Ectodermal cell (in vitro differentiated cells): ENCODE measurements around the gene LIMS1.

ENCODE experiments used
- H3K27ac ChIP-seq: 2 replicates; pipeline ENCODE4 v1.7.0; 2013; ENCODE audit warnings: mild to moderate bottlenecking, low read depth, low read length; ENCODE audit not compliant: insufficient read depth, poor library complexity, severe bottlenecking
- H3K27me3 ChIP-seq: 2 replicates; pipeline ENCODE4 v1.7.0; 2013; ENCODE audit warnings: mild to moderate bottlenecking, low read length; ENCODE audit not compliant: insufficient read depth, control insufficient read depth, poor library complexity, severe bottlenecking
- H3K36me3 ChIP-seq: one replicate; pipeline ENCODE4 v1.7.0; 2013; ENCODE audit warnings: low read length; ENCODE audit not compliant: control insufficient read depth, insufficient read depth
- H3K4me1 ChIP-seq: one replicate; pipeline ENCODE4 v1.7.0; 2013; ENCODE audit warnings: low read length; ENCODE audit not compliant: control insufficient read depth, insufficient read depth
- H3K4me3 ChIP-seq: 2 replicates; pipeline ENCODE4 v1.7.0; 2013; ENCODE audit warnings: low read depth, low read length, control low read depth; ENCODE audit not compliant: insufficient read depth
- H3K9me3 ChIP-seq: 2 replicates; pipeline ENCODE4 v1.7.0; 2013; ENCODE audit warnings: mild to moderate bottlenecking, low read length, moderate library complexity; ENCODE audit not compliant: control insufficient read depth
- WGBS, 2 experiments: methylation state at CpG; one replicate each; pipeline ENCODE4 v1.1.7; 2013; ENCODE audit warnings: missing lambda C conversion rate in 2 of 2; 5-methylcytosine and 5-hydroxymethylcytosine counted together

LIMS1 gene

GRCh38 chr2:108565778-108566375 lies 31.6 kb downstream of the LIMS1 start:
- H3K4me3 ChIP-seq, result no peak overlapping the region
- peaks cover 4% of the 10 kb centered on the region for H3K4me1 ChIP-seq
- no peaks in the 10 kb centered on the region for H3K9me3 ChIP-seq
- H3K36me3 ChIP-seq, result no peaks in the 10 kb centered on the region
- 86 to 95% methylated on average over 3 of the region's 3 CpGs for WGBS, 2 experiments
- no peaks in the 10 kb centered on the region for H3K27me3 ChIP-seq
- H3K27ac ChIP-seq, result no peak overlapping the region

GRCh38 chr2:108570416-108570815 lies 36.1 kb downstream of the LIMS1 start:
- Histone ChIP-seq H3K36me3 (no peaks in the 10 kb centered on the region), H3K27me3 (no peaks in the 10 kb centered on the region), H3K27ac (no peak overlapping the region), H3K4me3 (no peak overlapping the region), H3K9me3 (no peaks in the 10 kb centered on the region), H3K4me1 (peaks cover 14% of the 10 kb centered on the region)
- WGBS, 2 experiments, result 71 to 75% methylated on average over 6 to 7 of the region's 7 CpGs

DNA sequence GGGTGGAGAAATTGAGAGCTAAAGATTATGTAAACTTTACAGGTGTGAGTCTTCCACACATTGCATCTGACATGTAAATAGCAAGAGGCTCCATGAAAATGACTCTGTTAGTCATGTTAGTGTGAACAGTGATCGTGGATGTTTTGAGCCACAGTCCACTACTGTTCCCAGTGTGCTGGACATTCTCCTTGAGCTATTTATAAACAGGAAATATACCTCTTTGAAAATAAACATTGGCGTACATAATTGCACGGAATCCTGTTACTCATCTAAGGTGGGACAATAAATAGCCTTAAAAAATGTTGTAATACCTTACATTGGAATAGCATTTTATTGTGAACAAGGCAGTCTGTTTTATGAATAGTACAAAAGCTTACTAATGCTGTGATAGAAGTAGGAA lies 37.0 kb downstream of the LIMS1 start:
- 90 to 94% methylated on average over 2 to 3 of the region's 3 CpGs for WGBS, 2 experiments
- H3K4me1 ChIP-seq, result peaks cover 18% of the 10 kb centered on the region
- no peaks in the 10 kb centered on the region for H3K27me3 ChIP-seq
- H3K9me3 ChIP-seq, result no peaks in the 10 kb centered on the region
- H3K36me3 ChIP-seq, result no peaks in the 10 kb centered on the region
- H3K27ac ChIP-seq, result no peak overlapping the region
- no peak overlapping the region for H3K4me3 ChIP-seq

GRCh38 chr2:108573061-108573460 lies 38.8 kb downstream of the LIMS1 start:
- Histone ChIP-seq H3K4me1 (peaks cover 18% of the 10 kb centered on the region), H3K9me3 (no peaks in the 10 kb centered on the region), H3K27me3 (no peaks in the 10 kb centered on the region), H3K27ac (no peak overlapping the region), H3K36me3 (no peaks in the 10 kb centered on the region), H3K4me3 (no peak overlapping the region)
- 92 to 95% methylated on average over 3 of the region's 3 CpGs for WGBS, 2 experiments

GRCh38 chr2:108574332-108574731 lies 40.1 kb downstream of the LIMS1 start:
- Histone ChIP-seq H3K36me3 (no peaks in the 10 kb centered on the region), H3K4me1 (peaks cover 18% of the 10 kb centered on the region), H3K27me3 (no peaks in the 10 kb centered on the region), H3K9me3 (no peaks in the 10 kb centered on the region), H3K27ac (no peak overlapping the region), H3K4me3 (no peak overlapping the region)
- WGBS, 2 experiments, result 43 to 60% methylated on average over 1 to 2 of the region's 2 CpGs

GRCh38 chr2:108575132-108575966 lies 41.1 kb downstream of the LIMS1 start:
- H3K4me1 ChIP-seq, result peaks cover 18% of the 10 kb centered on the region

GRCh38 chr2:108577099-108577498 lies 42.8 kb downstream of the LIMS1 start:
- H3K27ac ChIP-seq, result no peak overlapping the region
- peaks cover 18% of the 10 kb centered on the region for H3K4me1 ChIP-seq
- H3K9me3 ChIP-seq, result no peaks in the 10 kb centered on the region
- H3K36me3 ChIP-seq, result no peaks in the 10 kb centered on the region
- H3K27me3 ChIP-seq, result no peaks in the 10 kb centered on the region
- H3K4me3 ChIP-seq, result no peak overlapping the region
- WGBS, 2 experiments, result 93 to 94% methylated on average over 9 of the region's 9 CpGs

More at GRCh38 chr2:108575132-108575966, 41.1 kb downstream of the LIMS1 start:
- Histone ChIP-seq H3K27ac (no peak overlapping the region), H3K9me3 (no peaks in the 10 kb centered on the region), H3K36me3 (no peaks in the 10 kb centered on the region), H3K27me3 (no peaks in the 10 kb centered on the region), H3K4me3 (no peak overlapping the region)
- WGBS, 2 experiments, result 26% methylated on average over 4 to 5 of the region's 7 CpGs

DNA sequence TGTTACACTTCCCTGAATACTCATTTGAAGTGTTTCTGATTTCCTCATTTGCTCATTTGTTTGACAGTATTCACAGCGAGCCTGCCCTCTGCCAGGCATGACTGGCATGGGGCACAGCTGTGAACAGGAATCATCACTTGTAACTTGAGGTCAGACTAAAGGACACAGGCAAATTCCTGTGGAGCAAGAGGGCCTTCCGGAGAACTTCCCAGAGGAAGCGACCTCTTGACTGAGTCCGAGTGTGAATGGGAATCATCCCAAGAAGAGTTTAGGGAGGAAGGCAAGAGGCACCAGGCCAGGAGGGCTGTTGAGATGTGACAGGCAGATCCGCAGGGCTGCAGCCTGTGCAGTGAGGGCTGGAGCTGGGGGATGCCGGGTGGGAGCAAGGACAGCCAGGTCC lies 45.4 kb downstream of the LIMS1 start:
- Histone ChIP-seq H3K27me3 (no peaks in the 10 kb centered on the region), H3K4me3 (no peak overlapping the region), H3K27ac (no peak overlapping the region), H3K4me1 (peaks cover 12% of the 10 kb centered on the region), H3K36me3 (no peaks in the 10 kb centered on the region), H3K9me3 (no peaks in the 10 kb centered on the region)
- 89 to 90% methylated on average over 6 of the region's 6 CpGs for WGBS, 2 experiments

GRCh38 chr2:108580050-108580449 lies 45.8 kb downstream of the LIMS1 start:
- peaks cover 8% of the 10 kb centered on the region for H3K4me1 ChIP-seq
- H3K36me3 ChIP-seq, result no peaks in the 10 kb centered on the region
- no peaks in the 10 kb centered on the region for H3K9me3 ChIP-seq
- 94 to 98% methylated on average over 1 of the region's 1 CpG for WGBS, 2 experiments
- H3K27ac ChIP-seq, result no peak overlapping the region
- no peaks in the 10 kb centered on the region for H3K27me3 ChIP-seq
- H3K4me3 ChIP-seq, result no peak overlapping the region

DNA sequence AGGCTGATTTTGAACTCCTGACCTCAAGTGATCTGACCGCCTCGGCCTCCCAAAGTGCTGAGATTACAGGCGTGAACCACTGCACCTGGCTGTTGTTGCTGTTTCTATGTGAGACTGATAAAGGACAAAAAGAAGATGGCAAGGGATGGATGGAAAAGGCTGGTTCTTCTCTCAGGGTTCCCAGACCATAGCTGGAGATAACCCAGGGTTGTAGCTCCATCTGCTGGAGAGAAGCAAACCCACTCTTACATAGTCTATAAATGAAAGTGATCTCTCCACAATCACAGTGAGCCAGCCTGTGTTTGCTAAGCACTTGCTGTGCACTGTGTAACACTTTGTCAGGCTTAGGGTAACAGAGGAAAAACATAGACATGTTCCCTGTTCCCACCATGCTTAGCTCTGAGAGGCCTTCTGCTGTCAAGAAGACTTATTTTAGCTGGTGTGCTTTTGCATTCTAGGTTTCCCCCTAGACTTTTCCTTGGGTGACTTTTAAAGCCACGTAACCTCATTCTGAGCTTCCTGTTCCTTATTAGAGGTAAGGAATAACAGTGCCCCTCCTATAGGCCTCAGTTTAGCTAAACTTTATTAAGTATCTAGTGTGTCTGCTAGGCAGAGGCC lies 49.7 kb downstream of the LIMS1 start:
- H3K27ac ChIP-seq, result no peak overlapping the region
- no peak overlapping the region for H3K4me3 ChIP-seq
- H3K4me1 ChIP-seq, result peaks cover 11% of the 10 kb centered on the region
- H3K27me3 ChIP-seq, result no peaks in the 10 kb centered on the region
- no peaks in the 10 kb centered on the region for H3K9me3 ChIP-seq
- 73 to 79% methylated on average over 4 of the region's 4 CpGs for WGBS, 2 experiments
- H3K36me3 ChIP-seq, result no peaks in the 10 kb centered on the region
